ENCODE measurements around the gene ATG2B. TPM values are rescaled to one million over a fixed set of nuclear protein-coding genes. Genes with fewer than 3 reads are reported as not detected.

Gene ATG2B
- total and polyA plus RNA-seq, 7 experiments from 2014 or later = 1.8 to 43.4 (median 24.7) TPM

GRCh38 chr14:96229315-96229714 lies 133.8 kb downstream of the ATG2B start:
- H3K27me3 ChIP-seq (ENCODE audit: control insufficient read depth in 2 of 2, insufficient read depth in 2 of 2, low read length in 2 of 2) = no peaks in the 10 kb centered on the region
- H3K9me3 ChIP-seq (ENCODE audit: control insufficient read depth in 2 of 3, low read length in 3 of 3) = no peaks in the 10 kb centered on the region
- Mint-ChIP-seq H3K27me3 (peaks cover 0 to 4% (median 0%) of the 10 kb centered on the region in 5 donors), H3K27ac (no peak overlapping the region), H3K9me3 (peaks cover 0 to 13% (median 2%) of the 10 kb centered on the region in 11 donors), H3K4me3 (no peak overlapping the region), H3K4me1 (no peaks in the 10 kb centered on the region), H3K36me3 (no peaks in the 10 kb centered on the region)
- intact Hi-C loops (cut with micrococcal nuclease) = no loop called here
- DNase-seq (no peak), ATAC-seq (no peak)
- no peaks in the 10 kb centered on the region for H3K4me1 ChIP-seq (ENCODE audit: control insufficient read depth in 2 of 2, insufficient read depth in 2 of 2, low read length in 2 of 2)
- CTCF ChIA-PET = interaction anchor here (0.7 kb wide), 1 partner anchor 11 kb away, joined by 3 read pairs; no protein-coding TSS in a partner anchor
- POLR2A ChIA-PET = no interaction called here
- no peak overlapping the region for H3K4me3 ChIP-seq (ENCODE audit: low read length)
- H3K36me3 ChIP-seq (ENCODE audit: control insufficient read depth in 2 of 3, insufficient read depth in 3 of 3, low read length in 3 of 3) = no peaks in the 10 kb centered on the region
- no peak overlapping the region for H3K27ac ChIP-seq (ENCODE audit: low read depth, low read length)

Other genes starting within 250 kb of the ATG2B start
- gene BDKRB2, start 158.5 kb downstream of the ATG2B start, total RNA-seq = not detected
- gene BDKRB2, start 158.5 kb downstream of the ATG2B start, polyA plus RNA-seq = under 1 TPM in 1 of 2 donors, not detected in 1; 0.08 TPM
- gene BDKRB1, start 107.1 kb downstream of the ATG2B start, total RNA-seq = not detected
- gene BDKRB1, start 107.1 kb downstream of the ATG2B start, polyA plus RNA-seq = not detected
- gene GSKIP, start 185 bp upstream of the ATG2B start, total RNA-seq = 10 to 100 TPM in 3 of 5 experiments, 1 to 10 TPM in 2; 6.7 to 17.7 (median 14.9) TPM
- 10 to 100 TPM; 21.1 to 22.1 TPM for gene GSKIP, start 185 bp upstream of the ATG2B start, polyA plus RNA-seq
- gene AK7, start 28.8 kb upstream of the ATG2B start, total RNA-seq = under 1 TPM in 3 of 5 experiments, not detected in 2; 0.19 to 0.67 (median 0.58) TPM
- gene AK7, start 28.8 kb upstream of the ATG2B start, polyA plus RNA-seq = under 1 TPM; 0.05 to 0.64 TPM
- gene PAPOLA, start 139.0 kb upstream of the ATG2B start, total RNA-seq = 100 to 1,000 TPM; 158 to 256 (median 177) TPM
- gene PAPOLA, start 139.0 kb upstream of the ATG2B start, polyA plus RNA-seq = 10 to 100 TPM; 58.2 to 72.2 TPM